H1 (cell line): Measurements from ENCODE around the gene REG1A. TPM values are rescaled to one million over a fixed set of nuclear protein-coding genes. Genes with fewer than 3 reads are reported as not detected.

ENCODE experiments used
- KDM4A ChIP-seq: IDR thresholded peaks from one replicate; pipeline ENCODE4 v1.7.1; 2012; ENCODE audit warnings: low read depth, mild to moderate bottlenecking, moderate library complexity, low read length, inconsistent platforms; ENCODE audit not compliant: severe bottlenecking
- polyA plus RNA-seq, 7 experiments: library from polyadenylated mRNA; depleted of rRNA in 3 of 7; stranded (reverse) in 5 of 7; unstranded in 2 of 7; fragments of >200 nt in 5 of 7; fragments of 200-250 nt in 2 of 7; gene quantifications; 1 replicate in 5 of 7; 2 replicates in 1 of 7; 4 replicates in 1 of 7; pipeline versions ENCODE4 v1.2.1 to v1.2.3, GENCODE V29; 2011 to 2013; ENCODE audit warnings: missing spikeins in 2 of 7, mixed read lengths in 2 of 7
- total RNA-seq: library from RNA; stranded (reverse); fragmentation: NEBNext Ultra II Directional; extraction: Animal tissue kit (Norgen Biotek cat#: 25700); gene quantifications from 2 replicates; pipeline ENCODE4 v1.2.1, GENCODE V29; 2021
- TF ChIP-seq, protein P1 (sequence below): fragments of 300-600 bp; sonication (generic); IDR thresholded peaks from 2 replicates; pipeline ENCODE4 v1.7.1; 2012; ENCODE audit warnings: low read length, moderate library complexity, mild to moderate bottlenecking, inconsistent platforms; ENCODE audit not compliant: insufficient replicate concordance

REG1A gene
- total and polyA plus RNA-seq, 2 of the 8 experiments (the other 6 are each of a cell fraction or from before 2014, with no cell fraction given) = not detected

DNA sequence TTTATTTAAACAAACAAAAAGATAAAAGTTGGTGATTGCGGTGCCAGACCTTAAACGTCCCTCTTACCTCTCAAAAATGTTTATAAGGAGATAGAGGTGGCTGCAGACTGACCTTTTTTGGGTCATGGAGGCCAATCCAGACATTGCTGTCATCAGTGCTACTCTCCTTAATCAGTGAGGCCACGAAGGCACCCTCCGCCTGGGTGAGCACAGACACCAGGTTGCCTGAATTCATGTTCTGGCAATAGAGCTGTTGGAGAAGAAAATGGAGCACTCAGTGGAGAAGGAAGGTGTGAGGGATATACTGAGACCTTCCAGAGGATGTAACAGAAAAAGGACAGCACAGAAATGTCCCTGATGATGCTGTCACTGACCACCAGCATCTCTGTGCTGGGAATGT is 34.0 kb upstream of the REG1A start (continued):
- TF ChIP-seq, protein P1, sequence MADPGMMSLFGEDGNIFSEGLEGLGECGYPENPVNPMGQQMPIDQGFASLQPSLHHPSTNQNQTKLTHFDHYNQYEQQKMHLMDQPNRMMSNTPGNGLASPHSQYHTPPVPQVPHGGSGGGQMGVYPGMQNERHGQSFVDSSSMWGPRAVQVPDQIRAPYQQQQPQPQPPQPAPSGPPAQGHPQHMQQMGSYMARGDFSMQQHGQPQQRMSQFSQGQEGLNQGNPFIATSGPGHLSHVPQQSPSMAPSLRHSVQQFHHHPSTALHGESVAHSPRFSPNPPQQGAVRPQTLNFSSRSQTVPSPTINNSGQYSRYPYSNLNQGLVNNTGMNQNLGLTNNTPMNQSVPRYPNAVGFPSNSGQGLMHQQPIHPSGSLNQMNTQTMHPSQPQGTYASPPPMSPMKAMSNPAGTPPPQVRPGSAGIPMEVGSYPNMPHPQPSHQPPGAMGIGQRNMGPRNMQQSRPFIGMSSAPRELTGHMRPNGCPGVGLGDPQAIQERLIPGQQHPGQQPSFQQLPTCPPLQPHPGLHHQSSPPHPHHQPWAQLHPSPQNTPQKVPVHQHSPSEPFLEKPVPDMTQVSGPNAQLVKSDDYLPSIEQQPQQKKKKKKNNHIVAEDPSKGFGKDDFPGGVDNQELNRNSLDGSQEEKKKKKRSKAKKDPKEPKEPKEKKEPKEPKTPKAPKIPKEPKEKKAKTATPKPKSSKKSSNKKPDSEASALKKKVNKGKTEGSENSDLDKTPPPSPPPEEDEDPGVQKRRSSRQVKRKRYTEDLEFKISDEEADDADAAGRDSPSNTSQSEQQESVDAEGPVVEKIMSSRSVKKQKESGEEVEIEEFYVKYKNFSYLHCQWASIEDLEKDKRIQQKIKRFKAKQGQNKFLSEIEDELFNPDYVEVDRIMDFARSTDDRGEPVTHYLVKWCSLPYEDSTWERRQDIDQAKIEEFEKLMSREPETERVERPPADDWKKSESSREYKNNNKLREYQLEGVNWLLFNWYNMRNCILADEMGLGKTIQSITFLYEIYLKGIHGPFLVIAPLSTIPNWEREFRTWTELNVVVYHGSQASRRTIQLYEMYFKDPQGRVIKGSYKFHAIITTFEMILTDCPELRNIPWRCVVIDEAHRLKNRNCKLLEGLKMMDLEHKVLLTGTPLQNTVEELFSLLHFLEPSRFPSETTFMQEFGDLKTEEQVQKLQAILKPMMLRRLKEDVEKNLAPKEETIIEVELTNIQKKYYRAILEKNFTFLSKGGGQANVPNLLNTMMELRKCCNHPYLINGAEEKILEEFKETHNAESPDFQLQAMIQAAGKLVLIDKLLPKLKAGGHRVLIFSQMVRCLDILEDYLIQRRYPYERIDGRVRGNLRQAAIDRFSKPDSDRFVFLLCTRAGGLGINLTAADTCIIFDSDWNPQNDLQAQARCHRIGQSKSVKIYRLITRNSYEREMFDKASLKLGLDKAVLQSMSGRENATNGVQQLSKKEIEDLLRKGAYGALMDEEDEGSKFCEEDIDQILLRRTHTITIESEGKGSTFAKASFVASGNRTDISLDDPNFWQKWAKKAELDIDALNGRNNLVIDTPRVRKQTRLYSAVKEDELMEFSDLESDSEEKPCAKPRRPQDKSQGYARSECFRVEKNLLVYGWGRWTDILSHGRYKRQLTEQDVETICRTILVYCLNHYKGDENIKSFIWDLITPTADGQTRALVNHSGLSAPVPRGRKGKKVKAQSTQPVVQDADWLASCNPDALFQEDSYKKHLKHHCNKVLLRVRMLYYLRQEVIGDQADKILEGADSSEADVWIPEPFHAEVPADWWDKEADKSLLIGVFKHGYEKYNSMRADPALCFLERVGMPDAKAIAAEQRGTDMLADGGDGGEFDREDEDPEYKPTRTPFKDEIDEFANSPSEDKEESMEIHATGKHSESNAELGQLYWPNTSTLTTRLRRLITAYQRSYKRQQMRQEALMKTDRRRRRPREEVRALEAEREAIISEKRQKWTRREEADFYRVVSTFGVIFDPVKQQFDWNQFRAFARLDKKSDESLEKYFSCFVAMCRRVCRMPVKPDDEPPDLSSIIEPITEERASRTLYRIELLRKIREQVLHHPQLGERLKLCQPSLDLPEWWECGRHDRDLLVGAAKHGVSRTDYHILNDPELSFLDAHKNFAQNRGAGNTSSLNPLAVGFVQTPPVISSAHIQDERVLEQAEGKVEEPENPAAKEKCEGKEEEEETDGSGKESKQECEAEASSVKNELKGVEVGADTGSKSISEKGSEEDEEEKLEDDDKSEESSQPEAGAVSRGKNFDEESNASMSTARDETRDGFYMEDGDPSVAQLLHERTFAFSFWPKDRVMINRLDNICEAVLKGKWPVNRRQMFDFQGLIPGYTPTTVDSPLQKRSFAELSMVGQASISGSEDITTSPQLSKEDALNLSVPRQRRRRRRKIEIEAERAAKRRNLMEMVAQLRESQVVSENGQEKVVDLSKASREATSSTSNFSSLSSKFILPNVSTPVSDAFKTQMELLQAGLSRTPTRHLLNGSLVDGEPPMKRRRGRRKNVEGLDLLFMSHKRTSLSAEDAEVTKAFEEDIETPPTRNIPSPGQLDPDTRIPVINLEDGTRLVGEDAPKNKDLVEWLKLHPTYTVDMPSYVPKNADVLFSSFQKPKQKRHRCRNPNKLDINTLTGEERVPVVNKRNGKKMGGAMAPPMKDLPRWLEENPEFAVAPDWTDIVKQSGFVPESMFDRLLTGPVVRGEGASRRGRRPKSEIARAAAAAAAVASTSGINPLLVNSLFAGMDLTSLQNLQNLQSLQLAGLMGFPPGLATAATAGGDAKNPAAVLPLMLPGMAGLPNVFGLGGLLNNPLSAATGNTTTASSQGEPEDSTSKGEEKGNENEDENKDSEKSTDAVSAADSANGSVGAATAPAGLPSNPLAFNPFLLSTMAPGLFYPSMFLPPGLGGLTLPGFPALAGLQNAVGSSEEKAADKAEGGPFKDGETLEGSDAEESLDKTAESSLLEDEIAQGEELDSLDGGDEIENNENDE = no peak
- no peak for TF ChIP-seq KDM4A
